SK-N-SH treated with all-trans-retinoic acid at 6 μM for 48 hours (cell line): ENCODE measurements around the gene CYP4F12.

Experiments
- ATAC-seq: fragments of 200-7000 bp; cut with Tn5 transposase; 3 replicates; pipeline ENCODE4 v1.9.1; 2020; ENCODE audit warnings: mild to moderate bottlenecking, moderate library complexity
- ARNTL ChIP-seq: fragments of 450-650 bp; formaldehyde crosslinking; IDR thresholded peaks from 2 replicates; pipeline ENCODE4 v1.5.0; 2020; ENCODE audit warnings: low read depth, mild to moderate bottlenecking, moderate library complexity, borderline replicate concordance
- BACH2 ChIP-seq: fragments of 250-450 bp; sonication (Bioruptor Pico); IDR thresholded peaks from 2 replicates; pipeline ENCODE4 v1.9.0; 2021; ENCODE audit warnings: mild to moderate bottlenecking, borderline replicate concordance
- CREB5 ChIP-seq: fragments of 250-450 bp; sonication (Bioruptor Pico); IDR thresholded peaks from 2 replicates; pipeline ENCODE4 v1.5.1; 2020; ENCODE audit warnings: low read depth, mild to moderate bottlenecking, moderate library complexity
- CSRNP3 ChIP-seq: fragments of 250-450 bp; sonication (Bioruptor Pico); IDR thresholded peaks from 2 replicates; pipeline ENCODE4 v1.5.1; 2021; ENCODE audit warnings: mild to moderate bottlenecking, moderate library complexity
- ISL1 ChIP-seq: fragments of 250-450 bp; sonication (Bioruptor Pico); IDR thresholded peaks from 2 replicates; pipeline ENCODE4 v2.1.2; 2022; ENCODE audit warnings: mild to moderate bottlenecking, moderate library complexity
- OSR1 ChIP-seq: fragments of 250-450 bp; sonication (Bioruptor Pico); IDR thresholded peaks from 2 replicates; pipeline ENCODE4 v1.8.0; 2022; ENCODE audit warnings: moderate library complexity, mild to moderate bottlenecking, inconsistent platforms
- PATZ1 ChIP-seq: fragments of 250-450 bp; sonication (Bioruptor Pico); IDR thresholded peaks from 2 replicates; pipeline ENCODE4 v1.8.0; 2020; ENCODE audit warnings: mild to moderate bottlenecking, moderate library complexity, borderline replicate concordance
- POU6F1 ChIP-seq: fragments of 250-450 bp; sonication (Bioruptor Pico); IDR thresholded peaks from 2 replicates; pipeline ENCODE4 v1.8.0; 2021; ENCODE audit warnings: low read depth, mild to moderate bottlenecking, moderate library complexity, borderline replicate concordance
- PPARA ChIP-seq: fragments of 250-450 bp; sonication (Bioruptor Pico); IDR thresholded peaks from 2 replicates; pipeline ENCODE4 v1.5.0; 2020; ENCODE audit warnings: mild to moderate bottlenecking, borderline replicate concordance
- RARB ChIP-seq: fragments of 250-450 bp; sonication (Bioruptor Pico); IDR thresholded peaks from 2 replicates; pipeline ENCODE4 v1.8.0; 2021; ENCODE audit warnings: mild to moderate bottlenecking, moderate library complexity
- SNAI2 ChIP-seq: fragments of 250-450 bp; sonication (Bioruptor Pico); IDR thresholded peaks from 2 replicates; pipeline ENCODE4 v1.5.0; 2020; ENCODE audit warnings: mild to moderate bottlenecking, moderate library complexity
- TCF4 ChIP-seq: fragments of 250-450 bp; sonication (Bioruptor Pico); IDR thresholded peaks from 2 replicates; pipeline ENCODE4 v1.8.0; 2021; ENCODE audit warnings: mild to moderate bottlenecking, moderate library complexity, borderline replicate concordance
- TOX ChIP-seq: fragments of 250-450 bp; sonication (Bioruptor Pico); IDR thresholded peaks from 2 replicates; pipeline ENCODE4 v1.8.0; 2021; ENCODE audit warnings: mild to moderate bottlenecking, moderate library complexity, borderline replicate concordance
- TSHZ2 ChIP-seq: fragments of 250-450 bp; sonication (Bioruptor Pico); IDR thresholded peaks from 2 replicates; pipeline ENCODE4 v1.5.0; 2020; ENCODE audit warnings: mild to moderate bottlenecking, moderate library complexity
- ZC3H10 ChIP-seq: fragments of 250-450 bp; sonication (Bioruptor Pico); IDR thresholded peaks from 2 replicates; pipeline ENCODE4 v1.5.1; 2021; ENCODE audit warnings: mild to moderate bottlenecking, moderate library complexity
- ZFP3 ChIP-seq: fragments of 250-450 bp; sonication (Bioruptor Pico); IDR thresholded peaks from 2 replicates; pipeline ENCODE4 v1.5.0; 2020; ENCODE audit warnings: mild to moderate bottlenecking, moderate library complexity
- ZFP30 ChIP-seq: fragments of 450-650 bp; formaldehyde crosslinking; IDR thresholded peaks from 2 replicates; pipeline ENCODE4 v1.5.0; 2022; ENCODE audit warnings: mild to moderate bottlenecking, moderate library complexity
- ZNF565 ChIP-seq: fragments of 450-650 bp; formaldehyde crosslinking; conservative IDR thresholded peaks from 2 replicates; pipeline ENCODE4 v1.5.0; 2020; ENCODE audit warnings: low read depth, mild to moderate bottlenecking, moderate library complexity
- ZNF70 ChIP-seq: fragments of 450-650 bp; formaldehyde crosslinking; IDR thresholded peaks from 2 replicates; pipeline ENCODE4 v1.5.0; 2020; ENCODE audit warnings: mild to moderate bottlenecking, moderate library complexity

The CYP4F12 gene

GRCh38 chr19:15641901-15642491, 30.9 kb upstream of the CYP4F12 start (continued):
- TF ChIP-seq PATZ1 (no peak), POU6F1 (no peak), TCF4 (no peak), ZNF70 (CRISPR knock-in tag) (no peak), ZNF565 (CRISPR knock-in tag) (no peak)

GRCh38 chr19:15642807-15643206, 30.1 kb upstream of the CYP4F12 start:
- no peak for TF ChIP-seq ARNTL (CRISPR knock-in tag)
- TF ChIP-seq PPARA (CRISPR knock-in tag): no peak
- no peak for TF ChIP-seq POU6F1
- no peak for TF ChIP-seq TSHZ2 (CRISPR knock-in tag)
- no peak for TF ChIP-seq CREB5 (CRISPR knock-in tag)
- no peak for TF ChIP-seq ZNF565 (CRISPR knock-in tag)
- no peak for ATAC-seq

GRCh38 chr19:15643387-15643786, 29.5 kb upstream of the CYP4F12 start:
- no peak for TF ChIP-seq BACH2 (CRISPR knock-in tag)
- no peak for TF ChIP-seq ZFP30 (CRISPR knock-in tag)
- no peak for ATAC-seq

GRCh38 chr19:15644066-15644741, 28.7 kb upstream of the CYP4F12 start:
- ATAC-seq: no peak
- TF ChIP-seq ZNF565 (CRISPR knock-in tag) (no peak), OSR1 (no peak), ARNTL (CRISPR knock-in tag) (no peak), CSRNP3 (no peak), TOX (CRISPR knock-in tag) (no peak), SNAI2 (no peak), ISL1 (no peak), TSHZ2 (CRISPR knock-in tag) (no peak), RARB (no peak), BACH2 (CRISPR knock-in tag) (no peak), ZC3H10 (CRISPR knock-in tag) (no peak), ZFP3 (no peak), CREB5 (CRISPR knock-in tag) (no peak), TCF4 (no peak)
